RWPE2 (cell line): ENCODE results near the gene NUDT17.
A peak's percentile ranks its signal among the peaks of the same experiment; 100 is the strongest.
"Not testable (repeated sequence)": the region's sequence is repeated elsewhere in the genome, so short reads cannot be mapped to it uniquely, and the experiment has no call there.

ENCODE experiments used
- ATAC-seq: fragments of 200-7000 bp; cut with Tn5 transposase; 3 replicates; pipeline ENCODE4 v1.9.1; 2021; ENCODE audit warnings: low read depth
- DNase-seq: peaks from one replicate; pipeline ENCODE4 v3.0.0-alpha.2; 2020; ENCODE audit warnings: low spot score
- H3K27ac ChIP-seq: fragments of 450-650 bp; 2 replicates; pipeline ENCODE4 v1.5.1; 2017; ENCODE audit warnings: mild to moderate bottlenecking; ENCODE audit not compliant: poor library complexity, severe bottlenecking
- H3K27me3 ChIP-seq: fragments of 250-450 bp; sonication (Bioruptor Pico); 2 replicates; pipeline ENCODE4 v1.5.1; 2021; ENCODE audit warnings: mild to moderate bottlenecking, moderate library complexity; ENCODE audit not compliant: insufficient read depth, poor library complexity, severe bottlenecking
- H3K36me3 ChIP-seq: fragments of 250-450 bp; sonication (Bioruptor Pico); 2 replicates; pipeline ENCODE4 v1.5.1; 2020; ENCODE audit warnings: low read depth, mild to moderate bottlenecking, moderate library complexity
- H3K4me1 ChIP-seq: fragments of 250-450 bp; sonication (Bioruptor Pico); 2 replicates; pipeline ENCODE4 v1.5.1; 2021; ENCODE audit warnings: mild to moderate bottlenecking, moderate library complexity; ENCODE audit not compliant: insufficient read depth, poor library complexity, severe bottlenecking
- H3K4me3 ChIP-seq: fragments of 250-450 bp; sonication (Bioruptor Pico); 2 replicates; pipeline ENCODE4 v1.5.1; 2021; ENCODE audit warnings: mild to moderate bottlenecking, moderate library complexity; ENCODE audit not compliant: severe bottlenecking
- H3K9me3 ChIP-seq: fragments of 250-450 bp; sonication (Bioruptor Pico); 2 replicates; pipeline ENCODE4 v1.5.1; 2021; ENCODE audit warnings: mild to moderate bottlenecking, moderate library complexity; ENCODE audit not compliant: severe bottlenecking
- CTCF ChIP-seq: fragments of 450-650 bp; IDR thresholded peaks from one replicate; pipeline ENCODE4 v1.5.1; 2017; ENCODE audit warnings: mild to moderate bottlenecking, moderate library complexity; ENCODE audit not compliant: poor library complexity, severe bottlenecking

The NUDT17 gene

GRCh38 chr1:145828367-145829026 lies 16.9 kb upstream of the NUDT17 start:
- Histone ChIP-seq H3K4me1 (peaks cover 8% of the 10 kb centered on the region), H3K27ac (no peak overlapping the region), H3K4me3 (no peak overlapping the region), H3K9me3 (no peaks in the 10 kb centered on the region), H3K27me3 (no peaks in the 10 kb centered on the region), H3K36me3 (peaks cover 75% of the 10 kb centered on the region)
- DNase-seq = no peak
- no peak for ATAC-seq
- TF ChIP-seq CTCF = no peak

GRCh38 chr1:145830810-145831209 lies 14.6 kb upstream of the NUDT17 start:
- not testable (repeated sequence) for H3K27me3 ChIP-seq, ATAC-seq, DNase-seq, H3K4me3 ChIP-seq, H3K27ac ChIP-seq, H3K4me1 ChIP-seq, H3K9me3 ChIP-seq
- peaks cover 91% of the 10 kb centered on the region for H3K36me3 ChIP-seq

- H3K27ac ChIP-seq = no peak overlapping the region
- TF ChIP-seq CTCF = no peak
- ATAC-seq = no peak
- H3K4me1 ChIP-seq = no peaks in the 10 kb centered on the region
- no peak overlapping the region for H3K4me3 ChIP-seq
- peaks cover 87% of the 10 kb centered on the region for H3K36me3 ChIP-seq
- H3K27me3 ChIP-seq = no peaks in the 10 kb centered on the region
- H3K9me3 ChIP-seq = no peaks in the 10 kb centered on the region
- no peak for DNase-seq
Observed at GRCh38 chr1:145837656-145838055, 7.8 kb upstream of the NUDT17 start.

- ATAC-seq (no peak), DNase-seq (no peak)
- H3K4me1 ChIP-seq = no peaks in the 10 kb centered on the region
- no peak for TF ChIP-seq CTCF
- H3K27ac ChIP-seq = no peak overlapping the region
- H3K36me3 ChIP-seq = peaks cover 35% of the 10 kb centered on the region
- no peaks in the 10 kb centered on the region for H3K9me3 ChIP-seq
- no peaks in the 10 kb centered on the region for H3K27me3 ChIP-seq
- no peak overlapping the region for H3K4me3 ChIP-seq
Observed at GRCh38 chr1:145843031-145843430, 2.4 kb upstream of the NUDT17 start.

- ATAC-seq (peak; percentile 40), DNase-seq (no peak)
- Histone ChIP-seq H3K9me3 (no peaks in the 10 kb centered on the region), H3K4me3 (peak overlapping the region; percentile 43), H3K27me3 (no peaks in the 10 kb centered on the region), H3K27ac (no peak overlapping the region), H3K36me3 (peaks cover 30% of the 10 kb centered on the region), H3K4me1 (no peaks in the 10 kb centered on the region)
- no peak for TF ChIP-seq CTCF
Observed at GRCh38 chr1:145845144-145845513, 301 bp upstream of the NUDT17 start.
